C4-2B (cell line): ENCODE results near the gene VRK3.

Experiments
- H3K27ac ChIP-seq: fragments of 450-650 bp; 2 replicates; pipeline ENCODE4 v1.5.1; 2017
- ZFX ChIP-seq: fragments of 450-650 bp; IDR thresholded peaks from 2 replicates; pipeline ENCODE4 v1.6.1; 2017
- TF ChIP-seq, protein P1 (sequence below): fragments of 450-650 bp; conservative IDR thresholded peaks from 2 replicates; pipeline ENCODE4 v1.5.1; 2017; ENCODE audit warnings: mild to moderate bottlenecking

VRK3 gene

DNA sequence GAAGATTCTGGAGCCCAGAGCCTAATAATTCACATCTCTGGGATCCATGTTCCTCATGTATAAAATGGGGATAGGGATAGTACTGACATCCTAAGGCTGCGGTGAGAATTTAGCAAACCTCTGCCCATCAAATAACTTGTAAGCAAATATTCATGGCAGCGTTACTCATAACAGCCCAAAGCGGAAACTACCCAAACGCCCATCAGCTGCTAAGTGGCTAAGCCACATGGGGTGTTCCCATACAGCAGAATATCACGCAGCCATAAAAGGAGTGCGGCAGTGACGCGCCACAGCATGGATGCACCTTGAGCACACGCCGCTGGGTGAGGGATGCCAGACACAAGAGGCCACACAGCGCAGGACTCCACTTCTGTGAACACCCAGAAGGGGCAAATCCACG, 19.7 kb downstream of the VRK3 start:
- no peak for TF ChIP-seq ZFX
- TF ChIP-seq, protein P1, sequence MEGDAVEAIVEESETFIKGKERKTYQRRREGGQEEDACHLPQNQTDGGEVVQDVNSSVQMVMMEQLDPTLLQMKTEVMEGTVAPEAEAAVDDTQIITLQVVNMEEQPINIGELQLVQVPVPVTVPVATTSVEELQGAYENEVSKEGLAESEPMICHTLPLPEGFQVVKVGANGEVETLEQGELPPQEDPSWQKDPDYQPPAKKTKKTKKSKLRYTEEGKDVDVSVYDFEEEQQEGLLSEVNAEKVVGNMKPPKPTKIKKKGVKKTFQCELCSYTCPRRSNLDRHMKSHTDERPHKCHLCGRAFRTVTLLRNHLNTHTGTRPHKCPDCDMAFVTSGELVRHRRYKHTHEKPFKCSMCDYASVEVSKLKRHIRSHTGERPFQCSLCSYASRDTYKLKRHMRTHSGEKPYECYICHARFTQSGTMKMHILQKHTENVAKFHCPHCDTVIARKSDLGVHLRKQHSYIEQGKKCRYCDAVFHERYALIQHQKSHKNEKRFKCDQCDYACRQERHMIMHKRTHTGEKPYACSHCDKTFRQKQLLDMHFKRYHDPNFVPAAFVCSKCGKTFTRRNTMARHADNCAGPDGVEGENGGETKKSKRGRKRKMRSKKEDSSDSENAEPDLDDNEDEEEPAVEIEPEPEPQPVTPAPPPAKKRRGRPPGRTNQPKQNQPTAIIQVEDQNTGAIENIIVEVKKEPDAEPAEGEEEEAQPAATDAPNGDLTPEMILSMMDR, result no peak
- H3K27ac ChIP-seq, result no peak overlapping the region

DNA sequence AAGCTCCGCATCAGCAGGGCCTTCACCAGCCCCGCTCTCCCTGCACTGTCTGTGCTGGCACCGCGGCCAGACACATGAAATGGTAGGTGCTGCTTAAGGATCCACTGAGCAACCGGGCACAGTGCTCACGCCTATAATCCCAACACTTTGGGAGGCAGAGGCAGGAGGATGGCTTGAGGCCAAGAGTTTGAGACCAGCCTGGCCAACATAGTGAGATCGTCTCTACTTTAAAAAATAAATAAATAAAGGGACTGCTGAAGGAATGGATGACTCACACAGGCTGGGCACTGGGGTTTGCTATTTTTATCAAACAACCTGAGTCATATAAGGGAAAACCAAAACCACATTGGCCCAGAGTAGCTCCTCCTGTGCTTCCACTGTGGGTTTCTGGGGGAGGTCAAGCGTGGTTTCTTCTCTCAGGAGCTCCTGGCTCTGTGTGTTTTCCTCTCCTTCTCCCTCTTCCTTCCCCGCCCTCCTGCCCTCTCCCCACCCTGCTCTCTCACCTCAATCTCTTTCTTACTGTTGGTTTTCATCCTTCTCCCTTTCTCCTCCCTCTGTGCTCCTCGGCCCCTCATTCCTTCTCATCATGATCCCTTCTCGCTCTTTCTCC, 21.3 kb downstream of the VRK3 start:
- H3K27ac ChIP-seq, result no peak overlapping the region
- TF ChIP-seq ZFX, result no peak
- TF ChIP-seq, protein P1, result no peak

DNA sequence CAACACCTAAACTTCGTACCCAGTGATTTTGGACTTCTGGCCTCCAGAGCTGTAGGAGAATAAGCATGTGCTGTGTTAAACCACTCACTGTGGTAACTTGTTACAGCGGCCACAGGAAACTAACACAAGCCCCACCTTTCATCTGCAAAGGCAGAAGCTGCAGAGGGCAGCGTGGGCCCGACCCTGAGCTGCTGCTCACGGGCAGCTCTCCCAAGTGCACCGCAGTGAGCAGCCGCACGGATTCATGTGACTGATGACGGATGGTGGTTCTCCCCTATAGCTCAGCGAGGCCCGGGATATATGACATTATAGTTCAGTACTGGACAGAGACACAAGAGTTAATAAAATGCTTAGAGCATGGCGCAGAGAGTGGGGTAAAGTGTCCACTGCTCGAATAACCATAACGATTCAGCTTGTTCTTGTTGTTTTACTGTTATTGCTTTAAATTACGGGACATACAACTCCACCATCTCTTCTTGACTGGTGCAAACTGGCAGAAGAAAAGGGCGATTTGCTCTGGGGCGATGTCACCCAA, 21.9 kb downstream of the VRK3 start:
- no peak overlapping the region for H3K27ac ChIP-seq
- TF ChIP-seq ZFX, result no peak
- TF ChIP-seq, protein P1, result no peak

DNA sequence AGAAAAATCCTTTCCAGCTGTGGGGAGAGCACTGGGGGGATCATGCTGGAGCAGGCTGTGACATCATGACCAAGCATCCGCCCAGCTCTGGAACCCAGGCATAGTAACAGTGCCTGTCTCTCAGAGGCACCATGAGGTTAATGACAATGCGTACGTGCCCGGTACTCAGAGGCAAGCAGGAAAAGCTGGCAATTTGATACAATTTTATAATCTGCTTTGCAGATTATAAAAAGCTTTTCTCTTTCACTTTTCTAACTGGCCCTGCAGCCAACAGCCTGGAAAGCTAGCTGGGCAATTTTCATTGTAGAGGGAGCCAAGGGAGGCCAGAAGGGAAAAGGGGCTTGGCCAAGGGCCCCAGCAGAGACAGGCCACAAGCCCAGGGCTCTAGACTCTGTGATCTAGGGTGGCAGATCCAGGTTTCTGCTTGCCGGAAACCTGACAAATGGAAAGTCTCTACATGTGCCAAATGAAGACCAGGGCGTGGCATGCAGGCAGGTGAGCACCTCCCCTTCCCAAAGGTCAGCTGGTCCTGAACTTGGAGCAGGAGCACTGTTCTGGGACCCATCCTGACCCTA, 22.7 kb downstream of the VRK3 start:
- H3K27ac ChIP-seq, result no peak overlapping the region
- no peak for TF ChIP-seq ZFX
- TF ChIP-seq, protein P1, result no peak

DNA sequence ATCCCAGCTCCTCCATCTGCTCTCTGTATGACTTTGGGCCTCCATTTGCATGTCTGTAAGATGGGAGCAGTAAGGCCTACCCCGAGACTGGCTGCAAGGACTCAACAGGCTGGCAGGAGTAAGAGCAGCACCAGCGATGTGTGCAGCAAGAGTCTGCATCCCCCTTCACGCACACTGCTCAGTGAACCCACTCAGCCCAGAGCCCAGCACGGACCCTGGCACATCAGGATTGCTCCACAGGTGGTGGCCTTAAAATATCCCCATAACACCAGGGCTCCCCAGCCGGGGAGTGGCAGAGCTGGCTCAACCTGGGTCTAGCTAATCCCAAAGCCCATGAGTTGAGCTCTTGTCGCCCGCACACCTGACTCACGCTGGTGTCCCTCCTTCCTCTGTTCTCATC, 23.4 kb downstream of the VRK3 start:
- TF ChIP-seq, protein P1, result no peak
- TF ChIP-seq ZFX, result no peak
- no peak overlapping the region for H3K27ac ChIP-seq

DNA sequence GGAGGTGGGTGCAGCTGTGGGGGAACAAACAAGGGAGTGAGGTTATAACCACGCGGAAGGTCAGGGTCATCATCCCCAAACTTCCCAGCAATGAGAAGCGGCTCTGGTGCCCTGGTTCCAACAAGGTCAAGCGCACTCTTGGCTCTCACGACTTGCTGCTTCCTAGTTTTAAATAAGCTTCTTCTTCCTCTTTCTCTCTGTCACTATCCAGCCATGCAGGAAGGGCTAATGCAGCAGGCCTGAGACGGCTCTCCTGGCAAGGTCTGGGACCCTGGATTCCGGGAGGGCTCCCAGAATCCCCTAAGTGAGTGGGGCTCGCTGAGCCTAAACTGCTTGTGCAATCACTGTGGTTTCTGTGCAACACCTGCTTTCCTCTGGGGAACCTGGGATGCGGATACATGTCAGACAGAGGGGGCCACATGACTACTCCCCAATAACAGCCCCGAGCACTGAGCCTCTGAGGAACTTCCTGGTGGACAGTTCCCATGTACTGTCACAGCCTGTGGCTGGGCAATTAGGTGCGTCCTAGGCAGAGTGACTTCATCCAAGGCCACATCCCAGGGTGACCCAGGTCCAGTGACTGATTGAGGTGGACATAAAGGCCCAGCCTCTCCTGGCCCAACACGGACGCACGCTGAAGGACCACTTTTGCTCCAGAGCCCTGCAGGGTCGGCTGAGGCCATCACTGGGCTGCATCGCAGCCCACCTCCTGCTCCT, 24.2 kb downstream of the VRK3 start:
- TF ChIP-seq ZFX, result no peak
- TF ChIP-seq, protein P1, result no peak
- H3K27ac ChIP-seq, result no peak overlapping the region
